Brain microvascular endothelial cell (primary cell): ENCODE data around the gene OR8K3.

Experiments
- DNase-seq: peaks from one replicate; pipeline ENCODE4 v3.0.0-alpha.2; 2020
- H3K27ac ChIP-seq: fragments of 250-450 bp; sonication (Bioruptor Pico); 2 replicates; pipeline ENCODE4 v1.5.1; 2020; ENCODE audit warnings: mild to moderate bottlenecking, moderate library complexity
- H3K27me3 ChIP-seq: fragments of 250-450 bp; sonication (Bioruptor Pico); replicated peaks from 2 replicates; pipeline ENCODE4 v1.5.1; 2020; ENCODE audit warnings: mild to moderate bottlenecking
- H3K36me3 ChIP-seq: fragments of 250-450 bp; sonication (Bioruptor Pico); replicated peaks from 2 replicates; pipeline ENCODE4 v1.5.1; 2020; ENCODE audit warnings: mild to moderate bottlenecking
- H3K4me3 ChIP-seq: 2 replicates; pipeline ENCODE4 v1.5.1; 2011; ENCODE audit warnings: low read depth, mild to moderate bottlenecking, control low read depth, low read length, moderate library complexity
- in situ Hi-C: cut with HindIII; loops from 2 replicates; pipeline ENCODE4 v1.10.0; 2017; ENCODE audit warnings: low sequenced_read_pairs, low pct_ligation_motif_present
- TF ChIP-seq, protein P1 (sequence below): IDR thresholded peaks from 2 replicates; pipeline ENCODE4 v1.5.1; 2011; ENCODE audit warnings: low read depth, mild to moderate bottlenecking, moderate library complexity, low read length, control low read depth, inconsistent platforms; ENCODE audit errors: missing control alignments

OR8K3 gene

DNA sequence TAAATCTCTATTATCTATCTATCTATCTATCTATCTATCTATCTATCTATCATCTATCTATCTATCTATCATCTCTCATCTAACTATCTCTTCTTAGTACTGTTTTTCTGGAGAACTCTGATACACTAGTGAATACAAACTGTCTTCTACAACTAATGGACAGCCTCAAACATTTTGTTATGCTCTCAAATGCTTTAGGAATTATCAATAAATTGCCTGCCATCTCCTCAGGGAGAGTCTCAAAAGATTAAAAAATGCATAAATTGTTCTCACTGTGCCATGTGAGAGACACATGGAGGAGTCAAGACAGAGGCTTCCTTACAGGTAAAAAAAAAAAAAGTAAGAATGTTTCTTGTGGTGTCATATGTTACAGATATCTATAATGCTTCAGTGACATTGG lies at the start of gene OR8K3:
Gene OR8K3, plus strand, starts transcription at position 301 of the 400 bp plus-strand sequence. CDS start 3,163 bp downstream, outside the sequence.
- in situ Hi-C loops = no loop called here
- H3K27me3 ChIP-seq = no peaks in the 10 kb centered on the region
- DNase-seq = no peak
- no peak within 1 kb of the TSS for H3K4me3 ChIP-seq
- H3K27ac ChIP-seq = no peak within 1 kb of the TSS
- no peaks in the 10 kb centered on the region for H3K36me3 ChIP-seq
- TF ChIP-seq, protein P1, sequence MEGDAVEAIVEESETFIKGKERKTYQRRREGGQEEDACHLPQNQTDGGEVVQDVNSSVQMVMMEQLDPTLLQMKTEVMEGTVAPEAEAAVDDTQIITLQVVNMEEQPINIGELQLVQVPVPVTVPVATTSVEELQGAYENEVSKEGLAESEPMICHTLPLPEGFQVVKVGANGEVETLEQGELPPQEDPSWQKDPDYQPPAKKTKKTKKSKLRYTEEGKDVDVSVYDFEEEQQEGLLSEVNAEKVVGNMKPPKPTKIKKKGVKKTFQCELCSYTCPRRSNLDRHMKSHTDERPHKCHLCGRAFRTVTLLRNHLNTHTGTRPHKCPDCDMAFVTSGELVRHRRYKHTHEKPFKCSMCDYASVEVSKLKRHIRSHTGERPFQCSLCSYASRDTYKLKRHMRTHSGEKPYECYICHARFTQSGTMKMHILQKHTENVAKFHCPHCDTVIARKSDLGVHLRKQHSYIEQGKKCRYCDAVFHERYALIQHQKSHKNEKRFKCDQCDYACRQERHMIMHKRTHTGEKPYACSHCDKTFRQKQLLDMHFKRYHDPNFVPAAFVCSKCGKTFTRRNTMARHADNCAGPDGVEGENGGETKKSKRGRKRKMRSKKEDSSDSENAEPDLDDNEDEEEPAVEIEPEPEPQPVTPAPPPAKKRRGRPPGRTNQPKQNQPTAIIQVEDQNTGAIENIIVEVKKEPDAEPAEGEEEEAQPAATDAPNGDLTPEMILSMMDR = no peak

DNA sequence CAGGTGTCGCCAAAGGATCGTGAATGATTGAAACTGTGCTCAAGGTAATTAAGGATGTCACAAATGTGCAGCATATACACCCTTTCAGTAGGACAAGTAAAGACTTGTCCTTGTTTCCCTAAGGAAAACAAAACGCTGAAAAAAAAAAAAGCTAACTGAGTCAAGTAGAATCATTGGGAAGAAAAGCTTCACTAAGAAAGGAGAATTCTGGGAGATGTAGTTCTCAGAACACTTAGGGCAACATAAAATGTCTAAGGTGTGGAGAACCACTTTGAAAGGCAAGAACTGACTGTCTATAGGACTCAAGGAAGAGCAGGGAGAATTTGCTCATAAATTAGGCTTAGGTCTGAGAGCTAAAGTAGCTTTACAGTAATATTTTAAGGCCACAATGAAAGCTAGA lies 43.9 kb upstream of the OR8K3 start:
- no peaks in the 10 kb centered on the region for H3K27me3 ChIP-seq
- no peaks in the 10 kb centered on the region for H3K36me3 ChIP-seq
- no peak overlapping the region for H3K4me3 ChIP-seq
- in situ Hi-C loops = no loop called here
- TF ChIP-seq, protein P1 = no peak
- no peak overlapping the region for H3K27ac ChIP-seq
- no peak for DNase-seq

DNA sequence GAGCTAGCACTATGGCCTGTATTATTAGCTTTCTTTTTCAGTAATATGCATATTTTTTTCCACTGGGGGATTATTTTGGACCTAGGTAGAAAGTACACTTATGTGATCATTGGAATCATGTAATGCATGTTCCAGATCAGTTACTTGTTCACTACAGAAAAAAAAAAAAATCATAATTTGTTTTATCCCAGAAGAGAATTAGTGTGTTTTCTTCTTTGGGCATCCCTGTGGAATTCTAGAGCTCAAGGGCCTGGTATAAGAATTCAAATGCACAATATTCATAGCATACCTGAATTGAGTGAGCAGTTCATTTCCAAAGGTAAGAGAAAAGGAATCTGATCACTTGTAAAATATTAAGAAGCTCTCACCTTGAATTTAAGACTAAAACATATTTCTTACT lies 41.1 kb upstream of the OR8K3 start, which contains the start of gene OR5T1:
Gene OR5T1, plus strand, starts transcription at position 301 of the 400 bp plus-strand sequence. CDS start 1,485 bp downstream, outside the sequence.
- Histone ChIP-seq H3K4me3 (no peak within 1 kb of the TSS), H3K27ac (no peak within 1 kb of the TSS), H3K27me3 (no peaks in the 10 kb centered on the region), H3K36me3 (no peaks in the 10 kb centered on the region)
- DNase-seq = no peak
- in situ Hi-C loops = no loop called here
- TF ChIP-seq, protein P1 = no peak

- in situ Hi-C loops = no loop called here
Observed at GRCh38 chr11:56292154-56292553, 22.8 kb upstream of the OR8K3 start, which contains the start of gene OR8H1. Gene OR8H1, minus strand, starts transcription at chr11:56292254. Its CDS starts 1,192 bp downstream, at chr11:56291062.

GRCh38 chr11:56296898-56297297 lies 18.0 kb upstream of the OR8K3 start:
- no peak overlapping the region for H3K4me3 ChIP-seq
- no peaks in the 10 kb centered on the region for H3K27me3 ChIP-seq
- H3K27ac ChIP-seq = no peak overlapping the region
- in situ Hi-C loops = no loop called here
- no peak for DNase-seq
- no peaks in the 10 kb centered on the region for H3K36me3 ChIP-seq
- TF ChIP-seq, protein P1 = no peak

More at GRCh38 chr11:56292154-56292553, 22.8 kb upstream of the OR8K3 start, which contains the start of gene OR8H1:
- TF ChIP-seq, protein P1 = no peak
- H3K36me3 ChIP-seq = no peaks in the 10 kb centered on the region
- H3K27ac ChIP-seq = no peak within 1 kb of the TSS
- no peak within 1 kb of the TSS for H3K4me3 ChIP-seq
- H3K27me3 ChIP-seq = no peaks in the 10 kb centered on the region
- no peak for DNase-seq

GRCh38 chr11:56307836-56308235 lies 7.1 kb upstream of the OR8K3 start:
- in situ Hi-C loops = no loop called here
- H3K36me3 ChIP-seq = no peaks in the 10 kb centered on the region
- TF ChIP-seq, protein P1 = no peak
- H3K27me3 ChIP-seq = no peaks in the 10 kb centered on the region
- H3K27ac ChIP-seq = no peak overlapping the region
- no peak overlapping the region for H3K4me3 ChIP-seq
- no peak for DNase-seq
